Measurements from ENCODE around the gene NR1D1. TPM values are rescaled to one million over a fixed set of nuclear protein-coding genes. Genes with fewer than 3 reads are reported as not detected.

Gene NR1D1
- total and polyA plus RNA-seq, 2 of the 8 experiments (the other 6 are each of a cell fraction or from before 2014, with no cell fraction given): 1.5 to 4.6 TPM

DNA sequence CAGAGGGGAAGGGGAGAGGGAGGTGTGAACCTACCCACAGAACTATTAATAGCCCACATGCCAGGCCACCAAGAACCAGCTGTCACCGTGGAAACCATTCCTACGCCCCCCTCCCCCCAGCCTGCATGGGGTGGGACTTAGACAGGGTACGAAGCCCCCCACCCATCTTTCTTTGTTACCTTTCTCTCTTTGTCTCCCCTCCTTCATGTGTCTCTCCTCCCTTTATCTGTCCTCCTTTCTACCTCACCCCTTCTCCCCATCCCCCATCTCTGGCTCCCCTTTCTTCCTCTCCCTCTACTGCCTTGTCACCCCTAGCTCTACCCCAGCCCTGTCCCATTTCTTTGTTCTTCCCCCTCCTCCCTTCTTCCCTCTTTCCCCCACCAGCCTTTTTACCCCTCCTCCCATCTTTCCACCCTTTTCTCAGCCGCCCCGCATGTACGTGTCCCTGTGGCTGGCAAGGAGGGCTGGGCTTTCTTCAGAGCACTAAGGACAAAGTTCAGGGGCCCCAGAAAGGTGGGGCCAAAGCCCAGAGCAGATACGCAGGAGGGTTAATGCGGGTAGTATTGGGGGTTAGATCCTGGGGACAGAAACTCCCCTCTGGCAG is 29.6 kb downstream of the NR1D1 start (continued):
- no peak for TF ChIP-seq NANOG (IDR thresholded peaks at IDR 0.05; ENCODE audit: insufficient read depth, low read depth, low read length, poor library complexity, severe bottlenecking)

Measured in H1 (cell line).